Measurements from ENCODE around the gene CEP43.

The CEP43 gene

DNA sequence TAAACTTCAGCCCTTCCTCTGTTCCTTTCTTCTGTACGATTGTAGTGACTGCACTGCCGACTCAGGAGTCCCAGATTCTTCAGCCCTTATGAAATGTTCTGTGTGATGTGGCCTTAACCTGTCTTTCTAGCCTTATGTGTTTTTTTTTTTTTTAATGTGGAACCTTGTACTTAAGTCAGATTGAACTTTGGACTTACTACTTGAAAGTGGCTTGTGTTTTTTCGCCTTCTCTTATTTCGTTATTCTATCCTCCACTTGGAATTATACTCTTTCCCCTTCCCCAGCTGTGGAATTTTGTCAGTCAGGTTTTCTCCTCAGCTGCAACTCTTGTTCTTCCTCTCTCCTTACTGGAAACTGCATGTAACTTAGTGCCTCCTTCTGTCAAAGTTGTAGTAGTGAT lies 8.8 kb downstream of the CEP43 start:
- no peak for DNase-seq (ENCODE audit: low read depth in 2 of 2, low spot score in 1 of 2)

DNA sequence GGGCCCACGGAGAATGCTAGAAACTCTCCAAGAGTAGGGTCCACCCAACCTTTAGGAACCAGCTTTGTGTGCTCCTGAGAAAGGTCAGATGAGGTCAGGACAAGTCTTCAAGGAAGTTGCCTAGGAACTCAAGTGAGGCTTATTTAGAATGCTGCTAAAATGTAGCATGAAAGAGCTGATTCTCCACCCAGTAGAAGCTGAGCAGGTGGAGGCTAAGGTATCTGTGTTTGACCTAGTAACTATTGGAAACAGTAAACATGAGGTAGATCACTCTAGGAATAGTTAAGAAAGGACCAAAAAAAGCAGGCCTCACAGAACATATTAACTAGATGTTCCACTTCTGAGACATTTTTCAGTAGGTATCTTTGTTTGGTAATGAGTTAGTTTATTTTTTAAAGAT lies 13.9 kb downstream of the CEP43 start:
- no peak for DNase-seq (ENCODE audit: low read depth in 2 of 2, low spot score in 1 of 2)

DNA sequence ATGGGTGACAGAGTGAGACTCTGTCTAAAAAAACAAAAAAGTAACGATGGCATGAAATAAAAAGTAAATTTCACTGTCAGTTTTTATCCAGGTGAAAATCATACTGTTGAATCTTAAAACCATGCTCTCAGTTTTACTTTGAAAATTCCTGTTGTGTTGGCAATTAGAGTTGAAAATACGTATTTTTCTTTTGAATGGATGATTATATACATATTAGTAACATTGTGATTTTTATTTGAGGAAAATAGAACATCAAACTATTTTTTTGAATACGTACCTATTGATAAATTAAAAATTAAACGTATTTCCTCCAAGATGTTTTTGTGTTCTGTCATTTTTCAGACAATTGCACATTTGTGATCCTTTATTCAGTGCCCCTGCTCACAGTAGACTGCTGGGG lies 14.7 kb downstream of the CEP43 start:
- no peak for DNase-seq (ENCODE audit: low read depth in 2 of 2, low spot score in 1 of 2)

DNA sequence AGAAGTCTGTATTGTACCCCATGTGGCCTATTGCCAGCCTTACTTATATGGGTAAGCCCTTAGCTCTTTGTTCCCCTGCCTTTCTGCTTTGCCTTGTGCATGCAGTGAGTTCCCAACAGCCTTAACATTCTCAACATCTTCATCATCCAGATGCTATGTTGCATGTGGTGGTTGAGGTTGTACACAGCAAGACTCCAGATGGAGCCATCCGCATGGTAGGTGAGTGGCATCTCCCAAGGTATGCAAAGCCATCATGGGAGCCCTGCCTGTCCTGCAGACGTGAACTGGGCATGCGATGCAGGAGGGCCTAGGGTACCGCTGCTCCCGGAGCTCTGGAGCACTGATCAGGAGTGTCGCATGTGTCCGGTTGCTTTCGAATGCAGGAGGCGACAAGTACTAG lies 16.1 kb downstream of the CEP43 start:
- DNase-seq (ENCODE audit: low read depth in 2 of 2, low spot score in 1 of 2): no peak

DNA sequence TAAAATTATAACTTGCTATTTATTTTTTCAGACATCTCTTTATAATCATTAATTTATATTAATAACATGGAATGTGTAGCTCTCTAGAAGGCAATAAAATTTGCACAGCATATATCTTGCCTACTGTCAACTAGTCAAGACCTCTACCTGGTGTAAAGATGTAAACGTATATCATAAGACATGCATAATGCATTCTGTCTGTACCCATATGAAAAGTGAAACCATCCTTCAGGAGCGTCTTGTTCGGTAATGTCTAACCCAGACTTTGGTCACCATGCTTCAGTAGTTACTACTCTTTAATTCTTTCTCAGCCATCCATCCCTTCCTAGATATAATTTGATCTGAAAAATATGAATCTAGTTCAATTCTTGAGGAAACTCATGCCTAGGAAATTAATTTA lies 21.0 kb downstream of the CEP43 start:
- DNase-seq (ENCODE audit: low read depth in 2 of 2, low spot score in 1 of 2): no peak

DNA sequence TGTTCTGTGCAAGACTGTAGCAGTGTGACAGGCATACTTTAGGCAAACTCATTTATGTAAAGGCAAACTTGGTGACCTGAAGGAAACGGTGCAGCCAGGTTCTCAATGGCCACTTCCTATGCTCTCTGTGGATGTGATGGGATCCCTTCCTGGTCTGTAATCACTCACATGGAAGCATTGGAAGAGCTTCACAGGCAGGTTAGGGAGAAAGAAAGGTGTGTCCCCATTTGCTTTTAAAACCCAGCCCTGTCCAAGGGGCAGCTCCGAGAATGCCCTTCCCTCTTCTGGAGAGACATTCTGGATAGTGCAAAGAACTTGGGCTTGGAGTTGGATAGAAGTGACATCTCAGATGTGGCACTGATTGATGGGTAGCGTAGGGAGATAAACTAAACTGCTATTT lies 28.1 kb downstream of the CEP43 start:
- no peak for DNase-seq (ENCODE audit: low read depth in 2 of 2, low spot score in 1 of 2)

DNA sequence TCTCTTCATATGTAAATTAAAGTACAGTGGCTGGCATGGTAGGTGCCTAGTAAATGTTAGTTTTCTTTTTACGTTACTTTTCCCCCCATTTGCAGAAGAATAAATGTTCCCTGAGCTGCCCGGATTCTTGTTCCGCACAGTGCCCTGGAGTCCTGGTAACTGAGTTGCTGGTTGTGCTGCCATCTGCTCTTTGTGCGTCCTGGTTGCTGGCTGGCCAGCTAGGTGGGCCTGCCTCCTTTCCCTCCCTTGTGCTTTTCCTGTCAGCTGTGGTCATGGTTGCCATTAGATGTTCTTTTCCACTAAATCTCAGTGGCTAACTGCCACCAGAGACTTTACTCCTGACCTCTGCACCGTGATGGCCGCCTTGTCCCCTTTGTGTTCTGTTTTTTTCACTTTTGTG lies 28.6 kb downstream of the CEP43 start:
- no peak for DNase-seq (ENCODE audit: low read depth in 2 of 2, low spot score in 1 of 2)

DNA sequence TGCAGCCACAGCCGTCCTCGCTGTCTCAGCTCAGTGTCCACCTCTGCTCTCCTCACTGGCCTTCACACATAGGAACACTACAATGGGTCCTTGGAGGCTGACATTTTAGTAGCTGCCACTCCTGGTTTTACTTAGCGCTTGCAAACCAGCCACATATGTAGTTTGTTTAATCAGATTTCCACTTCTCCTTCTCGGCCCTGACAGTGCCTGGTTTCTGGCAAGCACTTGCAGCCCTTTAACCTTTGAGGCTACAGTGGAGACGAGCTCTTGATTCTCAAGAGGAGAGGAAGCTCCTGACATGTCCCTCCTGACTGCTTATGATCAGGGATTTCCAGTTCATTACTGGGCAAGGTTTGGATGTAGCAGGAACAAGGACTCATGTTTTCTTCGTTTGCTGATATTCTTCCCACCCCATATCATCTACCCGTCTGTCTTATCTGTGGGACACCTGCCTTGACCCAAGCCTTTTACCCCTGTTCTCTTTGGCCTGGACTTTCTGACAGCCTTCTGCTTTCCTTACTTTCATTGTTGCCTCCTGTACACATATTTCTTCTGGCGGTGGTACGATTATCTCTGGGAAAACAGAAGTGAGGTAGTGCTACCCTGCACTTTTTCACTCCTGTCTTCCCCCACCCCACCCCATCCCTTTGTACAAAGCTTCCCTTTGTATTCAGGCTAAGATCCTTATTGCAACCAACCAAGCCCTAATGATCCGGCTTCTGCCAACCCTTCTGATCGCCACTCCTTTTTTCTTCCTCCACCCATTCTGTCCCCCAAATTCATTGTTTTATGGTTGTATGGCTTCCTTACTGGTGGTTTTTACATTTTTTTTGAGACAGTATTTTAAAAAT lies 31.2 kb downstream of the CEP43 start:
- DNase-seq (ENCODE audit: low read depth in 2 of 2, low spot score in 1 of 2): no peak

DNA sequence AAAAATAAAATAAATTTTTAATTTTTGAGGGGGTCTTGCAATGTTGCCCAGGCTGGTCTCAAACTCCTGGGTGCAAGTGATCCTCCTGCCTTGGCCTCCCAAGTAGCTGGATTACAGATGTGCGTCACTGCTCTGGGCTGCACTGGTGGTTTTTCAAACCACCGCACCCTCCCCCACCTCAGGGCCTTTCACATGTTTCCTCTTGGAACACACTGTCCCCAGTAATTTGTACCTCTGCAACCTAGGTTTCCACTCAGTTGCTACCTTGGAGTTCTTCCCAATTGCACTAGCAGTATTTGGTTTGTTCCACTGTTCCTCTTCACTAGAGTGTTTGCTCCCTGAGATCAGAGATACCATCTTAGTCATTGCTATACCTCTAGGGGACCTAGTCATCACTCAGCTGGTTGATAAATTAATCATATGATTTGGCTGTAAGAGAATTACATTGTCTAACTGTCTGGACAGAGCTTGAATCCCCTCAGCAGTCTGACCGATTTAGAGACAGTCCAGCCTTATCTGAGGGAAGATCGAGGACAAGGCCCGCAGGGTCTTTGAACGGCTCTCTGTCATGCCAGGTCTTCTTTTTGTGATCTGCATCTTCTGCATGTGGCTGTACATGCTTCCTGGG lies 32.0 kb downstream of the CEP43 start:
- no peak for DNase-seq (ENCODE audit: low read depth in 2 of 2, low spot score in 1 of 2)

DNA sequence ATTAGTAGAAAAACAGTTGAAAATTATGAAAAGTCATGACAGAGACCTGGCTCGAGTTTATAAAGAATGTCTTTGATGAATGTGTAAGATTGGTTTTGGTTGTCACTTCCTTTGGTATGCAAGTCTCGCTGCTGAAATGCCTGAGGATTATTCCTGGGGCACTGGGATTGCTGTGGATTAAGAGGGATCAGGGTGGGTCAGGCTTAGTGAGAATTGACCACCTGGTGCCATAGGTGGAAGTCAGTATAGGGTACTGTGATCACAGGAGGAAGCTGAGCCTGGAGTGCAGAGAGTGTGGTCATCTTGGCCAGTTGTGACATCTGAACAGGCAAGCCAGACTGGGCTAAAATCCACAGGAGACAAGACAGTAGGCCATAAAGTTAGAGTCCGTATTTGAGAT lies 34.9 kb downstream of the CEP43 start:
- DNase-seq (ENCODE audit: low read depth in 2 of 2, low spot score in 1 of 2): no peak

DNA sequence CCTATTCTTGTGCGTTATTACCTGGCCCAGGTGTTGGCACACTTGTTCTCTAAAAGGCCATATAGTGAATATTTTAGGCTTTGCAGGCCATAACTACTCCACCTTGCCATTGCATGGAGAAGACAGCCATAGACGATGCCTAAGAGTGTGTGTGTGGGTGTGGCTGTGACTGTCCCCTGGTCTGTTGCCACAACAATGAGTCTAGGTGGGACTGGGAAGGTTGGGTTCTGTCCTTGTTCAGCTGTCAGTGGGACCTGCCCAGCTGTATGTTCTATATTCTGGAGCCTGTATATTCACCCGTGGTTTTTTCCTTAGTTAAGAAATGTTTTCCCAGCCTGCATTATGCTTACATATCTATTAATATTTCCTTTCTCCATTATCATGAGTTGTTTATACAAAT lies 38.6 kb downstream of the CEP43 start:
- no peak for DNase-seq (ENCODE audit: low read depth in 2 of 2, low spot score in 1 of 2)

DNA sequence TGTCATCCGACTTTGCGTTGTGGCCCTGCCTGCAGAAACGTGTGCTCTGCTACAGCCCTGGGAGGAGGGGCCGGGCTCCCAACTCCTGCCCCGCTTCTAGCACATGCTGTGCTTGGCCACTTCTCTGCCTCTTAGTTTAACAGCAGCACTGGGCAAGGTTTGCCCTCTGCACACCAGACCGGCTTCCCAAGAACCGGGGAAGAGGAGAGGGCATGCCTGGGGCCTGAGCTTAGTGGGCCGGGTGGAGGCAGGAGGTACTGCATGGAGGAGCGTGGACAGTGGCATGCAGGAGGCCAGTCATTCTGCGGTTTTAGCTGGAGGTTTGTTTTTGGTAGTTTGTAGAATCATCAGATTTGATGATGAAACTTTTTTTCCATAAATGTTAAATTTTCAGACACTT lies 45.5 kb downstream of the CEP43 start:
- DNase-seq (ENCODE audit: low read depth in 2 of 2, low spot score in 1 of 2): no peak

DNA sequence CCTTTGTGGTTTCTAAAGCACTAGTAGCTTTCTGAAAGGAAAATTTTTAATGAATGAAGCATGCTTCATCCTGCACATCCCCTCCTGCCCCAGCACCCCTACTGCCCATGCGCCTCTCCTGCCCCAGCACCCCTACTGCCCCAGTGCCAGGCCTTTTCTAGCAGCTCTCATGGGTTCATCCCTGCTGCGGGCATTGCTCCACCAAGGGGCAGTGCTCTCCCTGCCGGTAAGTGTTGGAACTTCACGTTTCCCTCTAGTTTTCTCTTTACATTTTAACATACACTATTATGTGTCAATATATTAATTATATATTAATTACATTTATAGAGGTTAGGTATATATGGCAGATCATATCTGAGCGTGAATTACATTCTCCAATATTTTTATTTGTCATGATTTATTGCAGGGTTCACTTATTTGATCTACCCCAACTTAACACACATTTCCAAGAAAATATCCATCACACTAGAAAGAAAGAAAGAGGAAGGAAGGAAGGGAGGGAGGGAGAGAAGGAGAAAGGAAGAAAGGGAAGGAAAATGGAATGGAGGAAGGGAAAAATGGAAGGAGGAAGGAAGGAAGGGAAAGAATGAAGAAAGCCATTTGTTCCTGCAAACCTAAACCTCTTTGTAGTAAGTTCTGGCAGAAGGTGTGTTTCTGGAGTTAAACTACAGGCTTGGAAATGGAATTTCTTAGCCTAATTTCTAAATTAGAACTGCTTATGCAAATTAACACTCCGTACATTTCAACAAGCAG lies 46.8 kb downstream of the CEP43 start:
- DNase-seq (ENCODE audit: low read depth in 2 of 2, low spot score in 1 of 2): no peak

DNA sequence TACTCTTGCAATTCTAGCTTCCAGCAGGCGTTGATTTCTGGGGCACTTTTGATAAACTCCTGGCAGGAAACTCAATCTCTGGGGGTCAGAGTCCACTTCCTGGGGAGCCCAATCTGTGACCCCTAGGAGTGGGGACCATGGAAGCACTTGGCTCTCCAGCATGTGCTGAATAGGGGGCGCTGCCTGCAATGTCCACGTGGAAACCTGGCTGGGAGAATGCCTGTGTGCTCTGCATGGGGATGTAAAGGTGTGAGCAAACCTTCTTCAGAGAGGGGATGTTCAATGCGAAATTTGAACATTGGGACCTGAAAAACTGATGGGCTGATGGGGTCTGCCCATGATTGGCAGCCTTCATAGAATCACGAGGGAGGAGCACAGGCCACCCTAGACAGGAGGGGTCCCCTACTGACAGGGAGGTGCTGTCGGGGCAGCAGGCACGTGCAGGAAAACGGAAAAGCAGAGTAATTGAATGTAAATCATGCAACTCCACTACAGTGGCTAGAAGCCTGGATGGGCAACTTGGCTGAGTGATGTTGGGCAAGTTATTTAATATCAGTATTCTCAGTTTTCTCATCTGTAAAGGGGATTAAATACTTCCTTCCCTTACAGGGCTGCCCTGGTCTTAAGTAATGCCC lies 47.8 kb downstream of the CEP43 start:
- DNase-seq (ENCODE audit: low read depth in 2 of 2, low spot score in 1 of 2): no peak

DNA sequence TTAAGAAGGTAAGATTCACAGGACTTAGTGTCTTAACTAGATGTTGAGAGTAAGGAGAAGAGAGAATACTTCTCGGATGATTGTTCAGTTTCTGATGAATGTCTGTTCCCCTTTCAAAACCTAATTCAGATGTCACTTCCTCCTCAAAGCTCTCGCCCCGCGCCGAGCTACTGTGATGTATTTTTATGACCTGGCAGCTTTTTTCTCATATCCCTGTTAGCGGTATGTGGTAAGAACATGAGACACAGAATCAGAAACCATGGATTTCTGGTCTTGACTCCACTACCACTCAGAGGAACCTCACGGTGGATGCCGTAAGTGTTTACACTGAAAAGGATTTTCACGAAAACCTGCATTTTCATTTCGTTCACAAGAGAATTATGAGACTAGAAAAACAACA lies 48.4 kb downstream of the CEP43 start:
- DNase-seq (ENCODE audit: low read depth in 2 of 2, low spot score in 1 of 2): no peak
